Measurements from ENCODE around the gene ATOH7.

GRCh38 chr10:68249297-68249696 lies 17.4 kb upstream of the ATOH7 start:
- no peak for TF ChIP-seq CTCF (IDR thresholded peaks at IDR 0.05)
- no peak for TF ChIP-seq POLR2AphosphoS5 (IDR thresholded peaks at IDR 0.05)

Measured in breast epithelium (tissue), 3 donors.